H1 (cell line): ENCODE results near the gene CASP8AP2. TPM values are rescaled to one million over a fixed set of nuclear protein-coding genes. Genes with fewer than 3 reads are reported as not detected.
A peak's percentile ranks its signal among the peaks of the same experiment; 100 is the strongest.
"Not testable (repeated sequence)": the region's sequence is repeated elsewhere in the genome, so short reads cannot be mapped to it uniquely, and the experiment has no call there.

ENCODE experiments used
- CTCF ChIA-PET: fragments of 300-600 bp; sonication (Branson Sonifier 250); formaldehyde crosslinking; loops from one replicate; lab custom pipeline; 2021; ENCODE audit not compliant: partially characterized antibody; lab: Charles Lee
- POLR2A ChIA-PET: fragments of 300-600 bp; sonication (Branson Sonifier 250); formaldehyde crosslinking; loops from one replicate; lab custom pipeline; 2021; ENCODE audit warnings: inconsistent platforms; ENCODE audit not compliant: partially characterized antibody; lab: Charles Lee
- DNase-seq, 2 experiments: peaks; one replicate each; pipeline versions ENCODE4 v3.0.0 to v3.0.0-alpha.2; 2010 to 2022; ENCODE audit warnings: low spot score in 2 of 2, low read depth in 1 of 2, mixed read lengths in 1 of 2
- FAIRE-seq: peaks from 2 replicates; lab custom pipeline; 2011; peaks lifted over from hg19 to GRCh38; lab: Jason Lieb, UNC
- H2AFZ ChIP-seq: 2 replicates; pipeline ENCODE4 v1.8.1; 2012; ENCODE audit warnings: low read length, inconsistent platforms
- H2AK5ac ChIP-seq: 2 replicates; pipeline ENCODE4 v1.6.1; 2013; ENCODE audit warnings: low read depth, low read length
- H2BK120ac ChIP-seq: replicated peaks from 2 replicates; pipeline ENCODE3; 2013; ENCODE audit warnings: low read depth, low read length, inconsistent platforms
- H2BK12ac ChIP-seq: 2 replicates; pipeline ENCODE4 v1.6.1; 2013; ENCODE audit warnings: low read depth, low read length
- H2BK15ac ChIP-seq: 2 replicates; pipeline ENCODE4 v1.6.1; 2013; ENCODE audit warnings: low read length
- H2BK20ac ChIP-seq: 2 replicates; pipeline ENCODE4 v1.6.1; 2013; ENCODE audit warnings: low read length
- H2BK5ac ChIP-seq: 2 replicates; pipeline ENCODE4 v1.6.1; 2013; ENCODE audit warnings: low read depth, low read length
- H3K14ac ChIP-seq: 2 replicates; pipeline ENCODE4 v1.6.1; 2013; ENCODE audit warnings: inconsistent platforms; ENCODE audit not compliant: insufficient read length
- H3K18ac ChIP-seq: 2 replicates; pipeline ENCODE4 v1.6.1; 2013; ENCODE audit warnings: low read length; ENCODE audit errors: extremely low read depth
- H3K23ac ChIP-seq: 2 replicates; pipeline ENCODE4 v1.6.1; 2013; ENCODE audit warnings: inconsistent platforms; ENCODE audit not compliant: insufficient read length
- H3K23me2 ChIP-seq: 2 replicates; pipeline ENCODE4 v1.6.1; 2013; ENCODE audit warnings: low read depth, low read length
- H3K27ac ChIP-seq: 2 replicates; pipeline ENCODE4 v1.6.1; 2011; ENCODE audit warnings: low read depth, low read length, inconsistent platforms
- H3K27me3 ChIP-seq, 4 experiments: replicated peaks in 1 of 4; 1 replicate in 1 of 4; 2 replicates in 3 of 4; pipeline versions ENCODE4 v1.6.1 to v1.8.1; 2011 to 2013; ENCODE audit warnings: low read length in 3 of 4, mild to moderate bottlenecking in 3 of 4, inconsistent platforms in 2 of 4, mixed read lengths in 2 of 4, moderate library complexity in 1 of 4; ENCODE audit not compliant: control insufficient read depth in 3 of 4, insufficient read depth in 3 of 4; ENCODE audit errors: extremely low read depth in 1 of 4
- H3K36me3 ChIP-seq, 4 experiments: 2 replicates each; pipeline versions ENCODE4 v1.6.1 to v1.8.1; 2011 to 2013; ENCODE audit warnings: mild to moderate bottlenecking in 4 of 4, low read length in 3 of 4, moderate library complexity in 2 of 4, control low read depth in 1 of 4, inconsistent platforms in 1 of 4; ENCODE audit not compliant: insufficient read depth in 4 of 4, control insufficient read depth in 2 of 4
- H3K4ac ChIP-seq: replicated peaks from 2 replicates; pipeline ENCODE3; 2013; ENCODE audit warnings: low read length, low read depth, mixed read lengths, inconsistent platforms; ENCODE audit not compliant: insufficient read length
- H3K4me1 ChIP-seq, 4 experiments: replicated peaks in 1 of 4; 1 replicate in 1 of 4; 2 replicates in 3 of 4; pipeline versions ENCODE4 v1.6.1 to v1.8.1; 2011 to 2013; ENCODE audit warnings: low read length in 3 of 4, inconsistent platforms in 2 of 4, mixed read lengths in 1 of 4; ENCODE audit not compliant: insufficient read depth in 4 of 4, control insufficient read depth in 3 of 4
- H3K4me2 ChIP-seq, 2 experiments: 2 replicates each; pipeline versions ENCODE4 v1.6.1 to v1.8.1; 2011 to 2013; ENCODE audit warnings: low read depth in 2 of 2, low read length in 2 of 2, control low read depth in 1 of 2, inconsistent platforms in 1 of 2, mild to moderate bottlenecking in 1 of 2; ENCODE audit not compliant: insufficient read depth in 1 of 2
- H3K4me3 ChIP-seq, 4 experiments: fragments of 200-600, 300-600 bp in 1 of 4; sonication (generic), shearing (Covaris generic), sonication (Bioruptor Twin) in 1 of 4; 2 replicates each; pipeline versions ENCODE4 v1.5.1 to v1.8.1; 2011 to 2016; ENCODE audit warnings: low read length in 4 of 4, low read depth in 3 of 4, control low read depth in 2 of 4, inconsistent platforms in 2 of 4, mild to moderate bottlenecking in 2 of 4, mixed read lengths in 1 of 4, moderate library complexity in 1 of 4; ENCODE audit not compliant: insufficient read depth in 2 of 4; ENCODE audit errors: extremely low read depth in 1 of 4
- H3K56ac ChIP-seq: replicated peaks from 2 replicates; pipeline ENCODE3; 2013; ENCODE audit warnings: low read depth, mild to moderate bottlenecking, mixed read lengths, low read length, inconsistent platforms; ENCODE audit not compliant: insufficient read length
- H3K79me1 ChIP-seq: 2 replicates; pipeline ENCODE4 v1.6.1; 2013; ENCODE audit warnings: low read depth, low read length, control low read depth
- H3K79me2 ChIP-seq, 2 experiments: 2 replicates each; pipeline versions ENCODE4 v1.6.1 to v1.8.1; 2012 to 2013; ENCODE audit warnings: low read length in 2 of 2, mild to moderate bottlenecking in 2 of 2, inconsistent platforms in 1 of 2; ENCODE audit not compliant: insufficient read depth in 2 of 2, control insufficient read depth in 1 of 2
- H3K9ac ChIP-seq, 4 experiments: replicated peaks in 1 of 4; 1 replicate in 1 of 4; 2 replicates in 3 of 4; pipeline versions ENCODE4 v1.6.1 to v1.8.1; 2011 to 2013; ENCODE audit warnings: low read depth in 3 of 4, low read length in 3 of 4, control low read depth in 2 of 4, mild to moderate bottlenecking in 2 of 4, moderate library complexity in 2 of 4, inconsistent platforms in 1 of 4; ENCODE audit errors: extremely low read depth in 1 of 4
- H3K9me3 ChIP-seq, 2 experiments: 2 replicates each; pipeline versions ENCODE4 v1.6.1 to v1.8.1; 2012 to 2013; ENCODE audit warnings: mild to moderate bottlenecking in 2 of 2, moderate library complexity in 2 of 2, control low read depth in 1 of 2, inconsistent platforms in 1 of 2, low read depth in 1 of 2, low read length in 1 of 2, mixed read lengths in 1 of 2; ENCODE audit not compliant: insufficient read depth in 2 of 2
- H4K20me1 ChIP-seq, 2 experiments: replicated peaks in 1 of 2; 2 replicates each; pipeline versions ENCODE3 to v1.8.1; 2011 to 2013; ENCODE audit warnings: inconsistent platforms in 2 of 2, low read length in 2 of 2, mild to moderate bottlenecking in 1 of 2; ENCODE audit not compliant: insufficient read depth in 2 of 2, control insufficient read depth in 1 of 2
- H4K5ac ChIP-seq: 2 replicates; pipeline ENCODE4 v1.6.1; 2013; ENCODE audit warnings: low read length, low read depth, mixed read lengths, inconsistent platforms; ENCODE audit not compliant: insufficient read length
- H4K8ac ChIP-seq: 2 replicates; pipeline ENCODE4 v1.8.0; 2013; ENCODE audit warnings: mild to moderate bottlenecking, moderate library complexity, low read length, inconsistent platforms; ENCODE audit not compliant: insufficient read depth; ENCODE audit errors: extremely low read depth
- H4K91ac ChIP-seq: replicated peaks from 2 replicates; pipeline ENCODE3; 2013; ENCODE audit warnings: low read length, mixed read lengths, inconsistent platforms; ENCODE audit not compliant: insufficient read length
- EP300 ChIP-seq, 2 experiments: IDR thresholded peaks; 1 replicate in 1 of 2; 2 replicates in 1 of 2; pipeline ENCODE4 v1.6.1; 2011 to 2012; ENCODE audit warnings: low read depth in 2 of 2, low read length in 2 of 2, mild to moderate bottlenecking in 2 of 2, borderline replicate concordance in 1 of 2, inconsistent platforms in 1 of 2, moderate library complexity in 1 of 2
- WGBS, 2 experiments: shearing (Covaris generic) in 1 of 2; methylation state at CpG; one replicate each; pipeline versions ENCODE4 v1.1.6 to v1.1.7; 2013 to 2015; ENCODE audit warnings: low lambda C conversion rate in 2 of 2, mixed read lengths in 2 of 2, inconsistent platforms in 1 of 2, low coverage in 1 of 2, missing lambda C conversion rate in 1 of 2; ENCODE audit not compliant: insufficient replicate concordance in 2 of 2, insufficient coverage in 1 of 2, insufficient read length in 1 of 2; ENCODE audit errors: extremely low coverage in 1 of 2, missing lambda C conversion rate in 1 of 2; 5-methylcytosine and 5-hydroxymethylcytosine counted together
- polyA plus RNA-seq, 7 experiments: library from polyadenylated mRNA; depleted of rRNA in 3 of 7; stranded (reverse) in 5 of 7; unstranded in 2 of 7; fragments of >200 nt in 5 of 7; fragments of 200-250 nt in 2 of 7; gene quantifications; 1 replicate in 5 of 7; 2 replicates in 1 of 7; 4 replicates in 1 of 7; pipeline versions ENCODE4 v1.2.1 to v1.2.3, GENCODE V29; 2011 to 2013; ENCODE audit warnings: missing spikeins in 2 of 7, mixed read lengths in 2 of 7
- total RNA-seq: library from RNA; stranded (reverse); fragmentation: NEBNext Ultra II Directional; extraction: Animal tissue kit (Norgen Biotek cat#: 25700); gene quantifications from 2 replicates; pipeline ENCODE4 v1.2.1, GENCODE V29; 2021

CASP8AP2 gene
- total and polyA plus RNA-seq, 2 of the 8 experiments (the other 6 are each of a cell fraction or from before 2014, with no cell fraction given), result 6.9 to 32.1 TPM

- POLR2A ChIA-PET, H3K4me2 ChIP-seq, H3K9me3 ChIP-seq, H3K79me1 ChIP-seq, DNase-seq, H3K27me3 ChIP-seq, H3K4me1 ChIP-seq, H2BK120ac ChIP-seq, H3K9ac ChIP-seq, H4K20me1 ChIP-seq, H3K79me2 ChIP-seq, H3K23me2 ChIP-seq, H4K5ac ChIP-seq, H3K18ac ChIP-seq, H3K4me3 ChIP-seq, H4K91ac ChIP-seq, H2AFZ ChIP-seq, H3K14ac ChIP-seq, FAIRE-seq, H2BK15ac ChIP-seq, H4K8ac ChIP-seq, H3K27ac ChIP-seq, H2BK20ac ChIP-seq, H2BK12ac ChIP-seq, H3K23ac ChIP-seq, H2BK5ac ChIP-seq, H3K56ac ChIP-seq, H2AK5ac ChIP-seq, H3K4ac ChIP-seq: not testable (repeated sequence)
- 91% methylated on average over 6 of the region's 7 CpGs; no CpG with 5 or more reads in 1 of the 2 experiments for WGBS, 2 experiments
- H3K36me3 ChIP-seq, result peaks cover 32 to 88% (median 69%) of the 10 kb centered on the region in 4 experiments
- TF ChIP-seq EP300 (IDR thresholded peaks at IDR 0.05; ENCODE audit: borderline replicate concordance in 1 of 2, low read depth in 2 of 2, low read length in 2 of 2), result peak in 1 of 2 experiments; percentile 22; a peak in 1 of 3 replicates
- CTCF ChIA-PET, result interaction anchor here (1.0 kb wide), 1 partner anchor 10 kb away, joined by 3 read pairs; no protein-coding TSS in a partner anchor
Measured at GRCh38 chr6:89783293-89783692, 46.4 kb upstream of the CASP8AP2 start.
